Activated CD8-positive, alpha-beta T cell treated with anti-CD3 and anti-CD28 coated beads for 36 hours (primary cell): ENCODE measurements around the gene RETN. TPM values are rescaled to one million over a fixed set of nuclear protein-coding genes. Genes with fewer than 3 reads are reported as not detected.

Experiments used
- ATAC-seq: fragments of 200-7000 bp; cut with Tn5 transposase; one replicate; pipeline ENCODE4 v1.10.0; 2021; ENCODE audit warnings: mild to moderate bottlenecking, moderate library complexity
- CTCF ChIA-PET: fragments of 350-600 bp; sonication (Branson Sonifier 250); formaldehyde crosslinking; loops from one replicate; lab custom pipeline; 2021; ENCODE audit warnings: antibody characterized with exemption; lab: Charles Lee
- POLR2A ChIA-PET: fragments of 350-600 bp; sonication (Branson Sonifier 250); formaldehyde crosslinking; loops from one replicate; lab custom pipeline; 2021; ENCODE audit warnings: antibody characterized with exemption; lab: Charles Lee
- DNase-seq: peaks from one replicate; pipeline ENCODE4 v3.0.0-alpha.2; 2020
- H3K27ac Mint-ChIP-seq: one replicate; pipeline ENCODE4 v1.8.0; 2021; ENCODE audit warnings: mild to moderate bottlenecking, mixed read lengths
- H3K27me3 Mint-ChIP-seq: one replicate; pipeline ENCODE4 v1.8.0; 2021; ENCODE audit warnings: mixed read lengths
- H3K36me3 Mint-ChIP-seq: one replicate; pipeline ENCODE4 v1.8.0; 2021; ENCODE audit warnings: low read depth, mixed read lengths
- H3K4me1 Mint-ChIP-seq: one replicate; pipeline ENCODE4 v1.8.0; 2021; ENCODE audit warnings: low read depth, mixed read lengths
- H3K4me3 Mint-ChIP-seq: one replicate; pipeline ENCODE4 v1.8.0; 2021; ENCODE audit warnings: mild to moderate bottlenecking, moderate library complexity, mixed read lengths
- H3K9me3 Mint-ChIP-seq: one replicate; pipeline ENCODE4 v1.8.0; 2021; ENCODE audit warnings: mixed read lengths
- intact Hi-C: fragments of 100-400 bp; cut with micrococcal nuclease; formaldehyde crosslinking; loops from one replicate; pipeline ENCODE4 v1.10.0; 2022
- total RNA-seq, 2 experiments: library from RNA; stranded (reverse); gene quantifications; one replicate each; pipeline ENCODE4 v1.2.3, GENCODE V29; 2021
- TF ChIP-seq, protein P1 (sequence below): fragments of 200-600 bp; IDR thresholded peaks from one replicate; pipeline ENCODE4 v1.8.0; 2022; ENCODE audit warnings: antibody characterized with exemption, mild to moderate bottlenecking

RETN gene
- total RNA-seq, 2 experiments from 2014 or later = not detected

DNA sequence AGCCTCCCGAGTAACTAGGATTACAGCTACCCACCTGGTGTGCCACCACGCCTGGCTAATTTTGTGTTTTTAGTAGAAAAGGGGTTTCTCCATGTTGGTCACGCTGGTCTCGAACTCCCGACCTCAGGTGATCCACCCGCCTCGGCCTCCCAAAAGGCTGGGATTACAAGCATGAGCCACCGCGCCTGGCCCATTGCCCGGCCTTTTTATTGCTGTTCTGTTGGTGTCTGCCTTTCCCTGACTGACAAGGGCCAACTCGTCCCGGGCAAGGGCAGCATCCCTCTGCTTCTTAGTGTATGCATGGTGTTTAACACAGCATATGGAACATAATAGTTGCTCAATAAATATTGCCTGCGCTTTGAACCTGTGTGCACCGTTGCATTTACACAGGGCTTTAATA, 6.2 kb upstream of the RETN start:
- Mint-ChIP-seq H3K27ac (no peak overlapping the region), H3K4me3 (no peak overlapping the region), H3K36me3 (no peaks in the 10 kb centered on the region), H3K4me1 (peaks cover 12% of the 10 kb centered on the region), H3K27me3 (peaks cover 6% of the 10 kb centered on the region), H3K9me3 (no peaks in the 10 kb centered on the region)
- intact Hi-C loops = no loop called here
- ChIA-PET POLR2A (no interaction called here), CTCF (interaction anchor here (2.5 to 4.2 kb wide), 2 partner anchors 10 to 18 kb away, joined by 9 to 12 read pairs; partner anchors contain the start of gene TRAPPC5)
- TF ChIP-seq, protein P1, sequence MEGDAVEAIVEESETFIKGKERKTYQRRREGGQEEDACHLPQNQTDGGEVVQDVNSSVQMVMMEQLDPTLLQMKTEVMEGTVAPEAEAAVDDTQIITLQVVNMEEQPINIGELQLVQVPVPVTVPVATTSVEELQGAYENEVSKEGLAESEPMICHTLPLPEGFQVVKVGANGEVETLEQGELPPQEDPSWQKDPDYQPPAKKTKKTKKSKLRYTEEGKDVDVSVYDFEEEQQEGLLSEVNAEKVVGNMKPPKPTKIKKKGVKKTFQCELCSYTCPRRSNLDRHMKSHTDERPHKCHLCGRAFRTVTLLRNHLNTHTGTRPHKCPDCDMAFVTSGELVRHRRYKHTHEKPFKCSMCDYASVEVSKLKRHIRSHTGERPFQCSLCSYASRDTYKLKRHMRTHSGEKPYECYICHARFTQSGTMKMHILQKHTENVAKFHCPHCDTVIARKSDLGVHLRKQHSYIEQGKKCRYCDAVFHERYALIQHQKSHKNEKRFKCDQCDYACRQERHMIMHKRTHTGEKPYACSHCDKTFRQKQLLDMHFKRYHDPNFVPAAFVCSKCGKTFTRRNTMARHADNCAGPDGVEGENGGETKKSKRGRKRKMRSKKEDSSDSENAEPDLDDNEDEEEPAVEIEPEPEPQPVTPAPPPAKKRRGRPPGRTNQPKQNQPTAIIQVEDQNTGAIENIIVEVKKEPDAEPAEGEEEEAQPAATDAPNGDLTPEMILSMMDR = no peak
- no peak for ATAC-seq
- no peak for DNase-seq

DNA sequence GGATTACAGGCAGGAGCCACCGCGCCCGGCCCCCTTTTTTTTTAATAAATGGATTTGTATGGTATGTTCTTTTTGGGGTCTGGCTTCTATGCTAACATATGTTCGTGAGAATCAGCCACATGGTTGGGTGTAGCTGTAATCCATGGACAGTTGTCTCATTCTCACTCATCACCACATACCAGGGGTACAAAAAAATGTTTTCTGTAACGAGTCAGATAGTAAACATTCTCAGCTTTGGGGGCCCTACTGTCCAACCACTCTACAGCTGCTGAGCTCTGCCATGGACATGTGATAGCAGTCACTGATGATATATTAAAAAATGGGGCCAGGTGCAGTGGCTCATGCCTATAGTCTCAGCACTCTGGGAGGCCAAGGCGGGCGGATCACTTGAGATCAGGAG, 5.1 kb upstream of the RETN start:
- no peaks in the 10 kb centered on the region for H3K9me3 Mint-ChIP-seq

DNA sequence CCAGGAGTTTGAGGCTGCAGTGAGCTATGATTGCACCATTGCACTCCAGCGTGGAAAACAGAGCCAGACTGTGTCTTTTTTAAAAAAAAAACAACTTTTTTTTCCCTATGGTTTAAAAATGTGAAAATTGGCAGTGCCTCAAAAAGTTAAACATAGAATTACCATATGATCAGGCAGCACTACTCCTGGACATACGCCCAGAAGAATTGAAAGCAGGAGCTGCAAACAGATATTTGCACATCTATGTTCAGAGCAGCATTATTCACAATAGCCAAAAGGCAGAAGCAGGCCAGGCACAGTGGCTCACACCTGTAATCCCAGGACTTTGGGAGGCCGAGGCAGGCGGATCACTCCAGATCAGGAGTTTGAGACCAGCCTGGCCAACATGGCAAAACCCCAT, 3.8 kb upstream of the RETN start:
- DNase-seq (no peak), ATAC-seq (no peak)
- POLR2A ChIA-PET = no interaction called here
- H3K36me3 Mint-ChIP-seq = no peaks in the 10 kb centered on the region
- no peaks in the 10 kb centered on the region for H3K9me3 Mint-ChIP-seq
- intact Hi-C loops = no loop called here
- no peak overlapping the region for H3K4me3 Mint-ChIP-seq
- TF ChIP-seq, protein P1 = no peak
- CTCF ChIA-PET = interaction anchor here (1.9 to 4.2 kb wide), 2 partner anchors 16 to 135 kb away, joined by 4 to 12 read pairs; partner anchors contain the start of gene TRAPPC5
- H3K4me1 Mint-ChIP-seq = peaks cover 8% of the 10 kb centered on the region
- H3K27me3 Mint-ChIP-seq = peaks cover 13% of the 10 kb centered on the region
- H3K27ac Mint-ChIP-seq = no peak overlapping the region

More for the DNA sequence above, 5.1 kb upstream of the RETN start:
- Mint-ChIP-seq H3K4me3 (no peak overlapping the region), H3K27ac (no peak overlapping the region), H3K27me3 (peaks cover 6% of the 10 kb centered on the region), H3K4me1 (peaks cover 4% of the 10 kb centered on the region), H3K36me3 (no peaks in the 10 kb centered on the region)
- DNase-seq (no peak), ATAC-seq (no peak)
- TF ChIP-seq, protein P1 = no peak
- intact Hi-C loops = no loop called here
- ChIA-PET CTCF (interaction anchor here (0.6 to 4.2 kb wide), 4 partner anchors 11 to 137 kb away, joined by 3 to 12 read pairs (median 4); partner anchors contain the start of gene TRAPPC5), POLR2A (no interaction called here)

DNA sequence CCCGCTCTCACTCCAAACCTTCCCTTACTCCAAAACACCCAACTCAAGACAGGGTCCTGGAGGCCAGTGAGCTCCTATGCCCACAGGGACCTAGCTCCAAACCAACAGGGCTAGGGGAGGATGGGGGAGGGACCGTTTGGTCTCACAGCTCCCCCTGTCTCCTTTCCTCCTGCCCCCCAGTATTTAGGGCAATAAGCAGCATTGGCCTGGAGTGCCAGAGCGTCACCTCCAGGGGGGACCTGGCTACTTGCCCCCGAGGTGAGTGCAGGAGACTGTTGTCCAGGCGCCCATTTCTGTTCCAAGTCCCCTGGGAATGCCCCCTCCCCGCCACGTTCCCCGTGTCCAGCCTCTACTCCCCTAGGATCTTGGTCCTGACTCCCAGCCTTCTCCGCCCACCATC, 792 bp downstream of the RETN start:
- ATAC-seq (no peak), DNase-seq (no peak)
- ChIA-PET POLR2A (interaction anchor here (1.1 to 2.8 kb wide), 2 partner anchors 9 to 12 kb away, joined by 3 to 11 read pairs; no protein-coding TSS in a partner anchor), CTCF (interaction anchor here (1.1 to 4.4 kb wide), 4 partner anchors 12 to 101 kb away, joined by 5 to 28 read pairs (median 6); partner anchors contain the start of gene TRAPPC5)
- Mint-ChIP-seq H3K4me1 (peaks cover 18% of the 10 kb centered on the region), H3K4me3 (peak overlapping the region; percentile 16), H3K36me3 (no peaks in the 10 kb centered on the region), H3K27ac (no peak overlapping the region), H3K9me3 (no peaks in the 10 kb centered on the region), H3K27me3 (peaks cover 29% of the 10 kb centered on the region)
- intact Hi-C loops = no loop called here
- TF ChIP-seq, protein P1 = no peak

DNA sequence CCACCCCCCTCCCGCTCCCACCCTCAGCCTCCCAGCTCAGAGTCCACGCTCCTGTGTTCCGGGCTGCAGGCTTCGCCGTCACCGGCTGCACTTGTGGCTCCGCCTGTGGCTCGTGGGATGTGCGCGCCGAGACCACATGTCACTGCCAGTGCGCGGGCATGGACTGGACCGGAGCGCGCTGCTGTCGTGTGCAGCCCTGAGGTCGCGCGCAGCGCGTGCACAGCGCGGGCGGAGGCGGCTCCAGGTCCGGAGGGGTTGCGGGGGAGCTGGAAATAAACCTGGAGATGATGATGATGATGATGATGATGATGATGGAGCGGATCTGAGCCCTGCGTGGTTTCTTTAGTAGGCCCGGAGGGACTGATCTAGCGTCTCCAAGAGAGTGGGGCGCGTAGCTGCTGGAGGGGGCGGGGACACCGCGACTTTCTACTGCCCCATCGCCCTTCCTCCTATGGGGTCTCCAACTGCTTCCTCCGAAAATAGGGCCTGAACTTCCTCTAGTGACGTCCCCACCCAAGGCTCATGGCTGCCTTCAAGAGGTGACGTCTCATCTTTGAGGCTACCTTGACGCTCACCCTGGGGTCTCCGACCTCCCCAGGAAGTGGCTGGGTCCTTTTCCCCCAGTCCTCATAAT, 1.4 kb downstream of the RETN start:
- ChIA-PET POLR2A (interaction anchor here (1.2 to 2.8 kb wide), 2 partner anchors 12 to 16 kb away, joined by 3 to 11 read pairs; no protein-coding TSS in a partner anchor), CTCF (interaction anchor here (1.0 to 4.4 kb wide), 5 partner anchors 11 to 130 kb away, joined by 5 to 28 read pairs (median 7); partner anchors contain the start of gene TRAPPC5)
- TF ChIP-seq, protein P1 = no peak
- Mint-ChIP-seq H3K36me3 (no peaks in the 10 kb centered on the region), H3K9me3 (no peaks in the 10 kb centered on the region), H3K27ac (peak overlapping the region; percentile 42), H3K4me1 (peaks cover 18% of the 10 kb centered on the region), H3K4me3 (peak overlapping the region; percentile 50), H3K27me3 (peaks cover 29% of the 10 kb centered on the region)
- DNase-seq (peak; percentile 58), ATAC-seq (peak; percentile 45)
- intact Hi-C loops = no loop called here
